Astrocyte (in vitro differentiated cells and primary cell): ENCODE data around the gene KANSL3. TPM values are rescaled to one million over a fixed set of nuclear protein-coding genes. Genes with fewer than 3 reads are reported as not detected.

Experiments used
- DNase-seq: peaks from one replicate; pipeline ENCODE4 v3.0.0-alpha.2; 2010; ENCODE audit warnings: low read depth
- FAIRE-seq: peaks from 2 replicates; lab custom pipeline; 2011; peaks lifted over from hg19 to GRCh38; lab: Jason Lieb, UNC
- H2AFZ ChIP-seq: 2 replicates; pipeline ENCODE4 v1.6.0; 2012; ENCODE audit warnings: low read depth, low read length, inconsistent platforms
- H3K27ac ChIP-seq: 2 replicates; pipeline ENCODE4 v1.5.1; 2011; ENCODE audit warnings: low read depth, low read length, inconsistent platforms
- H3K27me3 ChIP-seq: 2 replicates; pipeline ENCODE4 v1.6.0; 2011; ENCODE audit warnings: low read length, inconsistent platforms; ENCODE audit not compliant: insufficient read depth
- H3K36me3 ChIP-seq: 2 replicates; pipeline ENCODE4 v1.5.1; 2011; ENCODE audit warnings: low read length, inconsistent platforms; ENCODE audit not compliant: insufficient read depth
- H3K4me1 ChIP-seq: 2 replicates; pipeline ENCODE4 v1.5.1; 2011; ENCODE audit warnings: low read length, inconsistent platforms; ENCODE audit not compliant: insufficient read depth
- H3K4me2 ChIP-seq: 2 replicates; pipeline ENCODE4 v1.6.0; 2012; ENCODE audit warnings: low read length, inconsistent platforms
- H3K4me3 ChIP-seq: 2 replicates; pipeline ENCODE4 v1.5.1; 2011; ENCODE audit warnings: low read depth, mild to moderate bottlenecking, low read length, inconsistent platforms; ENCODE audit not compliant: insufficient read depth
- H3K79me2 ChIP-seq: 2 replicates; pipeline ENCODE4 v1.6.0; 2012; ENCODE audit warnings: mild to moderate bottlenecking, low read length, inconsistent platforms; ENCODE audit not compliant: insufficient read depth
- H3K9ac ChIP-seq: 2 replicates; pipeline ENCODE4 v1.6.0; 2012; ENCODE audit warnings: mild to moderate bottlenecking, low read length, inconsistent platforms
- H3K9me3 ChIP-seq: 2 replicates; pipeline ENCODE4 v1.5.1; 2012; ENCODE audit warnings: low read depth, mild to moderate bottlenecking, low read length, inconsistent platforms; ENCODE audit not compliant: insufficient read depth
- H4K20me1 ChIP-seq: 2 replicates; pipeline ENCODE4 v1.6.0; 2012; ENCODE audit warnings: low read length, inconsistent platforms; ENCODE audit not compliant: insufficient read depth
- H3K27ac Mint-ChIP-seq: one replicate; pipeline ENCODE4 v1.8.0; 2021; ENCODE audit warnings: mild to moderate bottlenecking, mixed read lengths; ENCODE audit not compliant: unreplicated experiment
- H3K27me3 Mint-ChIP-seq: one replicate; pipeline ENCODE4 v1.8.0; 2021; ENCODE audit warnings: low read depth, mixed read lengths; ENCODE audit not compliant: unreplicated experiment
- H3K36me3 Mint-ChIP-seq: one replicate; pipeline ENCODE4 v1.8.0; 2021; ENCODE audit warnings: low read depth, mixed read lengths; ENCODE audit not compliant: unreplicated experiment
- H3K4me1 Mint-ChIP-seq: one replicate; pipeline ENCODE4 v1.8.0; 2021; ENCODE audit warnings: low read depth, mixed read lengths; ENCODE audit not compliant: unreplicated experiment
- H3K4me3 Mint-ChIP-seq: one replicate; pipeline ENCODE4 v1.8.0; 2021; ENCODE audit warnings: mild to moderate bottlenecking, moderate library complexity, mixed read lengths; ENCODE audit not compliant: unreplicated experiment
- H3K9me3 Mint-ChIP-seq: one replicate; pipeline ENCODE4 v1.8.0; 2021; ENCODE audit warnings: mild to moderate bottlenecking, mixed read lengths; ENCODE audit not compliant: unreplicated experiment
- CTCF ChIP-seq: IDR thresholded peaks from 2 replicates; pipeline ENCODE4 v1.5.1; 2011; ENCODE audit warnings: low read depth, mild to moderate bottlenecking, inconsistent platforms, low read length, moderate library complexity; ENCODE audit not compliant: insufficient read depth
- EZH2 ChIP-seq: IDR thresholded peaks from 2 replicates; pipeline ENCODE4 v1.6.1; 2012; ENCODE audit warnings: mild to moderate bottlenecking, low read length, inconsistent platforms; ENCODE audit not compliant: insufficient read depth
- total RNA-seq: library from RNA; stranded (reverse); gene quantifications from 2 replicates; pipeline ENCODE4 v1.2.1, GENCODE V29; 2021

The KANSL3 gene
- total RNA-seq, 1 donor from 2014 or later: 26.7 TPM

GRCh38 chr2:96547203-96547641 is 90.9 kb downstream of the KANSL3 start:
- Mint-ChIP-seq H3K27me3 (no peaks in the 10 kb centered on the region), H3K27ac (no peak overlapping the region), H3K4me1 (peaks cover 2% of the 10 kb centered on the region), H3K36me3 (peaks cover 23% of the 10 kb centered on the region), H3K4me3 (no peak overlapping the region), H3K9me3 (peaks cover 4% of the 10 kb centered on the region)
- Histone ChIP-seq H3K4me3 (no peak overlapping the region), H3K27me3 (no peaks in the 10 kb centered on the region), H3K9me3 (no peaks in the 10 kb centered on the region), H3K79me2 (peaks cover 18% of the 10 kb centered on the region), H2AFZ (no peak overlapping the region), H3K4me2 (peak overlapping the region; percentile 2), H3K9ac (no peak overlapping the region), H3K36me3 (peaks cover 4% of the 10 kb centered on the region), H3K27ac (no peak overlapping the region), H4K20me1 (peaks cover 55% of the 10 kb centered on the region), H3K4me1 (peaks cover 7% of the 10 kb centered on the region)
- no peak for FAIRE-seq
- DNase-seq: no peak
- TF ChIP-seq EZH2: no peak
- TF ChIP-seq CTCF: no peak

GRCh38 chr2:96546797-96547196 is 91.3 kb downstream of the KANSL3 start:
- no peak overlapping the region for H3K9ac ChIP-seq
- H3K4me3 ChIP-seq: no peak overlapping the region
- no peak overlapping the region for H3K4me2 ChIP-seq
- H2AFZ ChIP-seq: no peak overlapping the region
- TF ChIP-seq CTCF (no peak), EZH2 (no peak)
- H3K4me1 ChIP-seq: peaks cover 7% of the 10 kb centered on the region
- DNase-seq (no peak), FAIRE-seq (no peak)
- H3K79me2 ChIP-seq: peaks cover 22% of the 10 kb centered on the region
- H3K4me1 Mint-ChIP-seq: peaks cover 2% of the 10 kb centered on the region
- no peaks in the 10 kb centered on the region for H3K9me3 ChIP-seq
- H3K27ac ChIP-seq: no peak overlapping the region
- H3K27me3 ChIP-seq: no peaks in the 10 kb centered on the region
- H3K27me3 Mint-ChIP-seq: no peaks in the 10 kb centered on the region
- peaks cover 23% of the 10 kb centered on the region for H3K36me3 Mint-ChIP-seq
- peaks cover 4% of the 10 kb centered on the region for H3K9me3 Mint-ChIP-seq
- H4K20me1 ChIP-seq: peaks cover 59% of the 10 kb centered on the region
- peaks cover 4% of the 10 kb centered on the region for H3K36me3 ChIP-seq
- H3K4me3 Mint-ChIP-seq: no peak overlapping the region
- H3K27ac Mint-ChIP-seq: no peak overlapping the region

- H4K20me1 ChIP-seq: peaks cover 64% of the 10 kb centered on the region
- peaks cover 7% of the 10 kb centered on the region for H3K4me1 ChIP-seq
- H3K4me3 Mint-ChIP-seq: no peak overlapping the region
- FAIRE-seq (no peak), DNase-seq (no peak)
- peaks cover 4% of the 10 kb centered on the region for H3K9me3 Mint-ChIP-seq
- no peak overlapping the region for H3K27ac Mint-ChIP-seq
- H3K9ac ChIP-seq: no peak overlapping the region
- H2AFZ ChIP-seq: no peak overlapping the region
- no peak overlapping the region for H3K4me3 ChIP-seq
- H3K27ac ChIP-seq: no peak overlapping the region
- peaks cover 4% of the 10 kb centered on the region for H3K36me3 ChIP-seq
- peaks cover 2% of the 10 kb centered on the region for H3K4me1 Mint-ChIP-seq
- peaks cover 27% of the 10 kb centered on the region for H3K79me2 ChIP-seq
- no peak for TF ChIP-seq CTCF
- no peak for TF ChIP-seq EZH2
- H3K4me2 ChIP-seq: no peak overlapping the region
- no peaks in the 10 kb centered on the region for H3K9me3 ChIP-seq
- H3K27me3 ChIP-seq: no peaks in the 10 kb centered on the region
- H3K27me3 Mint-ChIP-seq: no peaks in the 10 kb centered on the region
- peaks cover 23% of the 10 kb centered on the region for H3K36me3 Mint-ChIP-seq
Observed at GRCh38 chr2:96546321-96546720, 91.8 kb downstream of the KANSL3 start.
